Measurements from ENCODE around the gene MAPK8. TPM values are rescaled to one million over a fixed set of nuclear protein-coding genes. Genes with fewer than 3 reads are reported as not detected.

The MAPK8 gene
- polyA plus RNA-seq, 3 donors = 64.1 to 76.9 (median 74.8) TPM

GRCh38 chr10:48459270-48460150 is 153.0 kb downstream of the MAPK8 start:
- DNase-seq = no peak

GRCh38 chr10:48460182-48460581 is 153.7 kb downstream of the MAPK8 start:
- no peak for DNase-seq

GRCh38 chr10:48461623-48462481 is 155.4 kb downstream of the MAPK8 start:
- no peak for DNase-seq

- no peak for DNase-seq
Measured at GRCh38 chr10:48462482-48463020, 156.1 kb downstream of the MAPK8 start.

GRCh38 chr10:48463318-48464003 is 157.0 kb downstream of the MAPK8 start:
- DNase-seq = no peak

GRCh38 chr10:48464121-48464870 is 157.8 kb downstream of the MAPK8 start:
- DNase-seq = no peak

GRCh38 chr10:48464871-48465736 is 158.6 kb downstream of the MAPK8 start:
- no peak for DNase-seq

GRCh38 chr10:48465860-48466521 is 159.5 kb downstream of the MAPK8 start:
- DNase-seq = no peak

GRCh38 chr10:48466611-48467240 is 160.2 kb downstream of the MAPK8 start:
- DNase-seq = no peak

GRCh38 chr10:48467669-48468068 is 161.2 kb downstream of the MAPK8 start:
- no peak for DNase-seq

GRCh38 chr10:48468130-48468790 is 161.8 kb downstream of the MAPK8 start:
- no peak for DNase-seq

GRCh38 chr10:48468866-48469511 is 162.5 kb downstream of the MAPK8 start:
- no peak for DNase-seq

- DNase-seq = no peak
Measured at GRCh38 chr10:48469516-48470020, 163.1 kb downstream of the MAPK8 start.

GRCh38 chr10:48470115-48470892 is 163.8 kb downstream of the MAPK8 start:
- DNase-seq = peak; percentile 87

GRCh38 chr10:48470893-48471805 is 164.7 kb downstream of the MAPK8 start:
- no peak for DNase-seq

Measured in renal pelvis (tissue), 4 donors.